Pancreas (tissue), 10 donors: ENCODE data around the gene KCNJ2. TPM values are rescaled to one million over a fixed set of nuclear protein-coding genes. Genes with fewer than 3 reads are reported as not detected.

Experiments
- ATAC-seq, 4 donors: fragments of 200-7000 bp; cut with Tn5 transposase; one replicate each; pipeline versions ENCODE4 v1.8.0 to v1.9.1; 2020; ENCODE audit warnings: mild to moderate bottlenecking in 4 of 4, moderate library complexity in 4 of 4
- DNase-seq, 6 donors: peaks; one replicate each; pipeline ENCODE4 v3.0.0-alpha.2; 2020
- FAIRE-seq: peaks from 2 replicates; lab custom pipeline; 2012; peaks lifted over from hg19 to GRCh38; lab: Jason Lieb, UNC
- H3K27ac ChIP-seq, 4 donors: fragments of 200-600 bp; sonication (generic); 1 replicate in 3 of 4; 2 replicates in 1 of 4; pipeline versions ENCODE4 v1.5.0 to v1.8.0; 2020
- H3K27me3 ChIP-seq, 4 donors: fragments of 200-600 bp; one replicate each; pipeline ENCODE4 v1.8.0; 2021
- H3K36me3 ChIP-seq, 3 donors: fragments of 200-600 bp; sonication (generic) in 1 of 3; one replicate each; pipeline versions ENCODE4 v1.5.0 to v1.8.0; 2020 to 2021
- H3K4me1 ChIP-seq, 3 donors: fragments of 200-600 bp; one replicate each; pipeline ENCODE4 v1.8.0; 2021
- H3K4me3 ChIP-seq, 4 donors: fragments of 200-600 bp; sonication (generic) in 2 of 4; one replicate each; pipeline versions ENCODE4 v1.5.0 to v1.8.0; 2020 to 2021
- H3K9me3 ChIP-seq, 4 donors: fragments of 200-600 bp; one replicate each; pipeline ENCODE4 v1.8.0; 2021
- WGBS, 2 donors: extraction: QIAGEN DNeasy Blood & Tissue Kit; methylation state at CpG; one replicate each; pipeline ENCODE4 v1.1.7; 2013; 5-methylcytosine and 5-hydroxymethylcytosine counted together
- intact Hi-C, 3 donors: fragments of 100-400 bp; cut with DNase I; formaldehyde crosslinking; loops; one replicate each; pipeline versions ENCODE4 v1.11.1 to v1.14.2; 2022
- polyA plus RNA-seq, 2 donors: library from polyadenylated mRNA; stranded (reverse); fragments of 200-250 nt; gene quantifications; one replicate each; pipeline ENCODE4 v1.2.3, GENCODE V29; 2013
- total RNA-seq, 6 donors: library from RNA; stranded (reverse); fragmentation: NEBNext Ultra II Directional in 4 of 6; extraction: Animal tissue kit (Norgen Biotek cat#: 25700) in 4 of 6; gene quantifications; one replicate each; pipeline versions ENCODE4 v1.2.1 to v1.2.4, GENCODE V29; 2021 to 2023
- TF ChIP-seq, protein P1 (sequence below), 4 donors: fragments of 200-600 bp; sonication (generic) in 3 of 4; IDR thresholded peaks; one replicate each; pipeline versions ENCODE4 v1.5.0 to v1.8.0; 2021; ENCODE audit warnings: antibody characterized with exemption in 4 of 4
- donor health status: healthy with polysubstance abuse.
- donor health status: DM: no; HTN: no; CAD: no; lungs with moderate emphysema.
- donor health status: DM: no; HTN: no; CAD: no.
- donor health status: control.
- donor health status: control.
- donor health status: Bipolar disorder and iron deficiency.
- donor health status: DM: yes; HTN: yes; CAD: no.
- donor health status: DM: no; HTN: no; CAD: no.
- donor health status: DM: no; HTN: no; CAD: no.
- donor health status: DM: yes; HTN: yes; CAD: no.

The KCNJ2 gene
- total and polyA plus RNA-seq, 8 donors = 0.32 to 2.3 (median 0.60) TPM

DNA sequence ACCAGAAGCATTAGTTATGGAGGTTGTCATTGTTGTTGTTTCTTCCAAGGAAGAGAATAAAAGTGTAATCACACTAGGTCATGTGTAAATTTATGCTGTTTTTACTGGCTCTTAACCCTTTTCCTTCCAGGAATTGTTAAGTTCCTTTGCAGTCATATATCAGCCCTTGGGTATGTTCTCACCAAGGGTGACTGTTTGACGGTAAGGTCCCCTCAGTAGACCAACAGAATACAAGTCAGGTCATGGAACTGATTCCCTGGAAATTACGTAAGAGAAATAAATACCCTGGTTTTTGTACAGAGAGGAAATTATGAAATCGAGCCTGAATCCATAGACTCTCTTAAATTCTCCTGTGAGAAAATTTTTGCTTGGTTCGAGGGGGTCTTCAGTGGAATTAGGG is 11.2 kb upstream of the KCNJ2 start:
- ATAC-seq = no peak
- H3K27ac ChIP-seq = no peak overlapping the region
- FAIRE-seq = no peak
- H3K9me3 ChIP-seq = no peaks in the 10 kb centered on the region
- DNase-seq = no peak
- H3K4me3 ChIP-seq = no peak overlapping the region
- TF ChIP-seq, protein P1, sequence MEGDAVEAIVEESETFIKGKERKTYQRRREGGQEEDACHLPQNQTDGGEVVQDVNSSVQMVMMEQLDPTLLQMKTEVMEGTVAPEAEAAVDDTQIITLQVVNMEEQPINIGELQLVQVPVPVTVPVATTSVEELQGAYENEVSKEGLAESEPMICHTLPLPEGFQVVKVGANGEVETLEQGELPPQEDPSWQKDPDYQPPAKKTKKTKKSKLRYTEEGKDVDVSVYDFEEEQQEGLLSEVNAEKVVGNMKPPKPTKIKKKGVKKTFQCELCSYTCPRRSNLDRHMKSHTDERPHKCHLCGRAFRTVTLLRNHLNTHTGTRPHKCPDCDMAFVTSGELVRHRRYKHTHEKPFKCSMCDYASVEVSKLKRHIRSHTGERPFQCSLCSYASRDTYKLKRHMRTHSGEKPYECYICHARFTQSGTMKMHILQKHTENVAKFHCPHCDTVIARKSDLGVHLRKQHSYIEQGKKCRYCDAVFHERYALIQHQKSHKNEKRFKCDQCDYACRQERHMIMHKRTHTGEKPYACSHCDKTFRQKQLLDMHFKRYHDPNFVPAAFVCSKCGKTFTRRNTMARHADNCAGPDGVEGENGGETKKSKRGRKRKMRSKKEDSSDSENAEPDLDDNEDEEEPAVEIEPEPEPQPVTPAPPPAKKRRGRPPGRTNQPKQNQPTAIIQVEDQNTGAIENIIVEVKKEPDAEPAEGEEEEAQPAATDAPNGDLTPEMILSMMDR (IDR thresholded peaks at IDR 0.05) = no peak
- no peaks in the 10 kb centered on the region for H3K36me3 ChIP-seq
- 73 to 76% methylated on average over 4 of the region's 4 CpGs for WGBS, 2 donors
- no peaks in the 10 kb centered on the region for H3K4me1 ChIP-seq
- no peaks in the 10 kb centered on the region for H3K27me3 ChIP-seq
- intact Hi-C loops = no loop called here

DNA sequence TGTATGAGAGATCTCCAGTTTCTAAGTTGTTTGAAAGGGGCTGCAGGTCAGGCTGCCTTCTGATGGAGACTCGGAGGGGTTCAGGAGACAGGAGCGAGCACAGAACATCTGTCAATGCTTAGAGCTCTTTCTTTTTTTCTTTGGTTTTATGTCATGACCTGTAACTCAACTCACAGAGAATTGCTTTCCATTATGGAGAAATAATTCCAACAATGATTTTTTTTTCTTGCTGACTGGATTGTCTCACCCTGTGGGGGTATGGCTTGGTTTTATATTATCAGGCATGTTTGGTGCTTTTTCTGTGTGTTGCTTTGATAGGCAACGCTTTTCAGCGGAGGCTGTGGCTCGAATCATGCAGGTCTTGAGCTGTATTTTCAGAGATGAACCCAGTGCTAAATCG is 10.7 kb upstream of the KCNJ2 start:
- Histone ChIP-seq H3K4me3 (no peak overlapping the region), H3K27me3 (no peaks in the 10 kb centered on the region), H3K4me1 (no peaks in the 10 kb centered on the region), H3K9me3 (no peaks in the 10 kb centered on the region), H3K27ac (no peak overlapping the region), H3K36me3 (no peaks in the 10 kb centered on the region)
- TF ChIP-seq, protein P1 (IDR thresholded peaks at IDR 0.05) = no peak
- DNase-seq (no peak), FAIRE-seq (no peak), ATAC-seq (no peak)
- 72 to 80% methylated on average over 6 of the region's 6 CpGs for WGBS, 2 donors
- intact Hi-C loops = no loop called here

DNA sequence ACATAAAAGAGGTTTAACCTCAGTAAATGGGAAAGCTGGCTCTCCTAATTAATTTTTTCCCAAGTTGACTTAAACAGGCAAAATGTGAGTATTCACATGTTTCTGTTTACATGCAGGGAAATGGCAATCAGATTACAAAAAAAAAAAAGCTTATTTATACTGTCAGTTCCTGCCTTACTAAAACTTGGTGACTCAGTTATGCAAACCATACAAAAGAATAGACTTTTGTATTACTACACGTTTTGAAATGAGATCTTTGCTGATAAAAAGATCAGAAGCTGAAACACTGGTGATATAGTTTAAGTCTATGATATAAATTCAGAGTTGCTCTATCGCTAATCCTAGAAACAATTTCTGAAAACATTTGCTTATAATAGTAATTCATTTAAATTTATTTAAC is 9.4 kb upstream of the KCNJ2 start:
- no peak for ATAC-seq
- intact Hi-C loops = loop anchor here in 1 of 3 donors (10.0 kb wide), 1 partner anchor 395 kb away; no protein-coding TSS in a partner anchor

DNA sequence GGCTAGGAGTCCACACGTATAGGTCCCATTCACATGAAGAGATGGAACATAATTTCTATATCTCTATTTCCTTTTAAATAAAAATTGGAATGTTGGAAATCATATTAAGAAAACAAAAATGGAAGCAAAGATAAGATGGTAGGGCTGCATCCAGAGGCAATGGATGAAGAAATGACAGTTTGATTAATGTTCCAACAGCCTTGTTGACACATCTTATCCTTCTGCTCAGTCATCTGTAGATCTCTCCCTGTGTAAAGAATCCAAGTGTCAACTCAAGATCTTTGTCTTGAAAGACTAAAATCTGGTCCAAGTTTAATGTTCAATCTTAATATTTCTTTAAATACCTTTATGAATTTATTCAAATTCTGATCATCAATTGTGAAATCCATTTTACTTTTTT is 7.8 kb upstream of the KCNJ2 start:
- Histone ChIP-seq H3K36me3 (no peaks in the 10 kb centered on the region), H3K9me3 (no peaks in the 10 kb centered on the region), H3K27ac (no peak overlapping the region), H3K27me3 (no peaks in the 10 kb centered on the region), H3K4me3 (no peak overlapping the region), H3K4me1 (no peaks in the 10 kb centered on the region)
- FAIRE-seq = no peak
- TF ChIP-seq, protein P1 (IDR thresholded peaks at IDR 0.05) = no peak
- WGBS, 2 donors = 47 to 49% methylated on average over 1 of the region's 1 CpG
- no peak for DNase-seq
- intact Hi-C loops = loop anchor here in 1 of 3 donors (10.0 kb wide), 1 partner anchor 393 kb away; no protein-coding TSS in a partner anchor
- no peak for ATAC-seq

More for the DNA sequence above, 9.4 kb upstream of the KCNJ2 start:
- Histone ChIP-seq H3K9me3 (no peaks in the 10 kb centered on the region), H3K4me1 (no peaks in the 10 kb centered on the region), H3K27ac (no peak overlapping the region), H3K36me3 (no peaks in the 10 kb centered on the region), H3K27me3 (no peaks in the 10 kb centered on the region), H3K4me3 (no peak overlapping the region)
- 46 to 49% methylated on average over 2 of the region's 2 CpGs for WGBS, 2 donors
- TF ChIP-seq, protein P1 (IDR thresholded peaks at IDR 0.05) = no peak
- FAIRE-seq (no peak), DNase-seq (no peak)

DNA sequence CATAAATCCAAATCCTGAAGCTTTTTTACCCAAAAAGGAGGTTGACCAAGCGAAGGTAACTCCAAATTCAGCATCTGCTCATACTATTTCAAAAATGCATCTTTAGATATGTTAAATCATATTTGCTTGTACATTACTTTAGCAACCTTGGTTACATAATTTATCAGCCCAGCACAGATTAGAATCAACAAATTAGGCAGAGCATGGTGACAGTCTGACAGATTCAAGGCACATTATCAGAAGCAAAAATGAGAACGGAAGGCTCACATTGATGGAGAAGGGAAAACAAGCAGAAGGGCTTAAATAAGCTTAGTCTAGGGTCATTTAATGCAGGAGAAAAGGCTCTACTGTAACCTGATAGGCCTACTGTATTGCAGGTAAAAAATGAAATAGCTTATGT is 3.9 kb upstream of the KCNJ2 start:
- 52 to 53% methylated on average over 2 of the region's 2 CpGs for WGBS, 2 donors
- Histone ChIP-seq H3K36me3 (no peaks in the 10 kb centered on the region), H3K9me3 (no peaks in the 10 kb centered on the region), H3K4me3 (no peak overlapping the region), H3K4me1 (peaks cover 0 to 5% (median 3%) of the 10 kb centered on the region in 3 donors), H3K27me3 (no peaks in the 10 kb centered on the region), H3K27ac (no peak overlapping the region)
- ATAC-seq (no peak), DNase-seq (no peak), FAIRE-seq (no peak)
- intact Hi-C loops = loop anchor here in 1 of 3 donors (10.0 kb wide), 1 partner anchor 389 kb away; no protein-coding TSS in a partner anchor
- TF ChIP-seq, protein P1 (IDR thresholded peaks at IDR 0.05) = no peak
